BLaER1 (cell line): ENCODE data around the gene UCN.

Experiments
- H3K27ac ChIP-seq: shearing (Covaris generic); formaldehyde crosslinking; 2 replicates; pipeline ENCODE4 v1.8.1; 2022
- H3K27me3 ChIP-seq: shearing (Covaris generic); formaldehyde crosslinking; 2 replicates; pipeline ENCODE4 v1.8.1; 2022
- H3K36me3 ChIP-seq: shearing (Covaris generic); formaldehyde crosslinking; 2 replicates; pipeline ENCODE4 v1.8.1; 2022
- H3K4me1 ChIP-seq: shearing (Covaris generic); formaldehyde crosslinking; 2 replicates; pipeline ENCODE4 v1.8.1; 2022
- H3K4me2 ChIP-seq: shearing (Covaris generic); formaldehyde crosslinking; 2 replicates; pipeline ENCODE4 v1.8.1; 2022
- H3K4me3 ChIP-seq: shearing (Covaris generic); formaldehyde crosslinking; 2 replicates; pipeline ENCODE4 v1.8.1; 2022
- H3K9ac ChIP-seq: shearing (Covaris generic); formaldehyde crosslinking; 2 replicates; pipeline ENCODE4 v1.8.1; 2022
- H3K9me3 ChIP-seq: shearing (Covaris generic); formaldehyde crosslinking; 2 replicates; pipeline ENCODE4 v1.8.1; 2022
- H4K20me1 ChIP-seq: shearing (Covaris generic); formaldehyde crosslinking; 2 replicates; pipeline ENCODE4 v1.8.1; 2022
- Cebpa-rat ChIP-seq: shearing (Covaris generic); IDR thresholded peaks from 2 replicates; pipeline ENCODE4 v1.8.1; 2022

The UCN gene

DNA sequence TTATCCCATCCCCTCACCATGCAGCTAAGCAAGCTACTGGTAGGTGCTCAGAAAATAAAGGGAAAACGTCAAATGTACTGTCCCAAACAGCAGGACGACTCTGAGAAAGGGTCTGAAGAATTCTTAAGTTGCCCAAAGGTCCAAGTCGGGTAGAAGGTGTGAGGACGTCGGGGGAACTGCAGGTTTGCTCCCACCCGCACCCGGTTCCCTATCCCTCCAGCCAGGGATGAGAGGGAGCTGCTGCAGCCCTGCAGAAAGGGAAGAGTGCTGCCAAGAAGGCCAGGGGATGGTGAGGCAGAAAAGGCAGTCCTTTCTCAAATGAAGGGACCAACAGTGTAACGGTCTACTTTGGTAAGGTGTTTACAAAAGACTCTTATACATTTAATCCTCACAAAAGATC is 6.9 kb upstream of the UCN start:
- H3K4me2 ChIP-seq: no peak overlapping the region
- no peak overlapping the region for H3K9ac ChIP-seq
- peaks cover 12% of the 10 kb centered on the region; the same call in 1 of the 2 replicates for H4K20me1 ChIP-seq
- no peak for TF ChIP-seq Cebpa-rat
- no peak overlapping the region for H3K27ac ChIP-seq
- no peaks in the 10 kb centered on the region for H3K9me3 ChIP-seq
- H3K4me3 ChIP-seq: no peak overlapping the region
- no peaks in the 10 kb centered on the region for H3K4me1 ChIP-seq
- H3K27me3 ChIP-seq: no peaks in the 10 kb centered on the region
- peaks cover 74% of the 10 kb centered on the region for H3K36me3 ChIP-seq

DNA sequence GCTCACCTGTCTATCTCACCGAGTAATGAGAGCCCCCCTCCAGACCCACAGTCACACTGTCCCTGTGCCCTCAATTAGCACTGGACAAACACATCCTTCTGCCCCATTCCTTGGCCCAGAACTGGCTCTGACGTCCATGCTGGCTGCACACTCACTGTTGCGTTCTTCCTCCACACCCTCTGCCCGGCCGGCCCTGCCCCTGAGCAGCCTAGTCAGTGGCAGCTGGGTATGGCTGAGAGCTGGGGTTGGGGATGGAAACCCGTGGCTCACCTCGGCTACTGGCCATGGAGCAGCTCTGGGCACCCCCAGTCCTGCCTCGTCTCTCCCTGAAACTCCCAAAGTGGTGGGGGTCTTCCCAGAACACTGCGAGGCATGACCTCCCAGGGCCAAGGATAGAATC is 6.5 kb upstream of the UCN start:
- Histone ChIP-seq H3K9me3 (no peaks in the 10 kb centered on the region), H3K27ac (no peak overlapping the region), H4K20me1 (peaks cover 12% of the 10 kb centered on the region; the same call in 1 of the 2 replicates), H3K4me3 (no peak overlapping the region), H3K36me3 (peaks cover 78% of the 10 kb centered on the region), H3K9ac (no peak overlapping the region), H3K27me3 (no peaks in the 10 kb centered on the region), H3K4me1 (no peaks in the 10 kb centered on the region), H3K4me2 (no peak overlapping the region)
- no peak for TF ChIP-seq Cebpa-rat

- Histone ChIP-seq H4K20me1 (peaks cover 12% of the 10 kb centered on the region; the same call in 1 of the 2 replicates), H3K9ac (no peak overlapping the region), H3K4me3 (no peak overlapping the region), H3K27me3 (no peaks in the 10 kb centered on the region), H3K4me2 (no peak overlapping the region), H3K4me1 (no peaks in the 10 kb centered on the region), H3K27ac (no peak overlapping the region), H3K9me3 (no peaks in the 10 kb centered on the region), H3K36me3 (peaks cover 83% of the 10 kb centered on the region)
- no peak for TF ChIP-seq Cebpa-rat
Measured at GRCh38 chr2:27313882-27314645, 5.8 kb upstream of the UCN start.

GRCh38 chr2:27312152-27312551 is 3.9 kb upstream of the UCN start:
- no peaks in the 10 kb centered on the region for H3K4me1 ChIP-seq
- TF ChIP-seq Cebpa-rat: no peak
- H3K4me2 ChIP-seq: no peak overlapping the region
- H3K9ac ChIP-seq: no peak overlapping the region
- H3K9me3 ChIP-seq: no peaks in the 10 kb centered on the region
- peaks cover 87% of the 10 kb centered on the region for H3K36me3 ChIP-seq
- peaks cover 21% of the 10 kb centered on the region; the same call in 1 of the 2 replicates for H4K20me1 ChIP-seq
- H3K27me3 ChIP-seq: peaks cover 11% of the 10 kb centered on the region
- H3K27ac ChIP-seq: no peak overlapping the region
- no peak overlapping the region for H3K4me3 ChIP-seq

GRCh38 chr2:27309651-27310050 is 1.4 kb upstream of the UCN start:
- Histone ChIP-seq H3K27me3 (peaks cover 23% of the 10 kb centered on the region), H3K9ac (no peak overlapping the region), H4K20me1 (peaks cover 13% of the 10 kb centered on the region; the same call in 1 of the 2 replicates), H3K4me2 (no peak overlapping the region), H3K36me3 (peaks cover 62% of the 10 kb centered on the region), H3K4me1 (no peaks in the 10 kb centered on the region), H3K4me3 (no peak overlapping the region), H3K27ac (no peak overlapping the region), H3K9me3 (no peaks in the 10 kb centered on the region)
- no peak for TF ChIP-seq Cebpa-rat

DNA sequence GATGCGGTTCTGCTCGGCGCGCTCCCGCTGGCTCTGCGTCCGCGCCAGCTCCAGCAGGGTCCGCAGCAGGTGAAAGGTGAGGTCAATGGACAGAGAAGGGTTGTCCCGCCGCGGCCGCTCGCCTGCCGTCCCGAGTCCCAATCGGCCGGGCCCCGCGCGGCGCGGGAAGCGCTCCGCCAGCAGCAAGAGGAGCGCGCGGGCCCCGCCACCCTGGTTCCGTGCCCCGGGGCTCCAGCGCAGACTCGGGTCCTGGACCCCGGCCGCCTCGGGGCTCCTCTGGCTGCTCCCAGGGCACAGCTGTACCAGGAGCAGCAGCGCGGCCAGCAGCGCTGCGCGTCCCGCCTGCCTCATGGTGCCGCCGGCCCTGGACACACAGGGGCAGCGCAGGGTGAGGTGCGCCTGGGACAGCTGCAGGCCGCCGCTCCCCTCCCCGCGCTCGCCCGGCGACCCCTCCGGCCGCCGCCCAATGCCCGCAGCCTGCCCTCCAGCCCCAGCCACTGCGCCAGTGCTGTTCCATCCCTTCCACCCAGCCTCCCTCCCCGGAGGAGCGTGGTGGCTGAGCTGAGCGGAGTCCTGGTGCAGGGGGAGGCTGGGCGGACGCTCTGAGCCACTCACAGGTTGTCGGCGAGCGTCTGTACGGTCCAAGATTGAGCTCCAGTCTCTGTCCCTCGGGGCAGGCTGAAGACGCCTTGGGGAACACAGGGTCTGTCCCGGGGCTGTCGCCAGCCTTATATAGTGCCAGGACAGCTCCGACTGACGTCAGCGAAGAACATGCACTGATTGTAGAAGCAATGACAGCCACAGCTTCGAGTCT is 493 bp downstream of the UCN start:
- Histone ChIP-seq H3K9ac (no peak overlapping the region), H3K4me3 (no peak overlapping the region), H3K4me1 (peaks cover 12% of the 10 kb centered on the region), H4K20me1 (peaks cover 13% of the 10 kb centered on the region; the same call in 1 of the 2 replicates), H3K9me3 (no peaks in the 10 kb centered on the region), H3K27ac (no peak overlapping the region), H3K4me2 (no peak overlapping the region), H3K36me3 (peaks cover 52% of the 10 kb centered on the region), H3K27me3 (peaks cover 23% of the 10 kb centered on the region)
- no peak for TF ChIP-seq Cebpa-rat

DNA sequence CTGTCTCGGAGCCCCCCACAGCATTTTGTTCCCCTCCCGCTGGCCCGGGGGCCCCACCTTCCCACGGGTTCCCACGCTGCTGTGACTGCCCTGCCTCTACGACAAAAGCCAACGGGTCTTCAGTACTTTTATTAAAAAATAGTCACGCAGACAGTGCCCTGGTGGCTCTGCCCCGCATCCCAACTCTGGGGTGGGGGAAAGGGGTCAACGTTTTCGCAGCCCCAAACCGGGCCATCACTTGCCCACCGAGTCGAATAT is 1.0 kb downstream of the UCN start:
- H4K20me1 ChIP-seq: peaks cover 13% of the 10 kb centered on the region; the same call in 1 of the 2 replicates
- no peak overlapping the region for H3K4me2 ChIP-seq
- H3K9me3 ChIP-seq: no peaks in the 10 kb centered on the region
- peaks cover 13% of the 10 kb centered on the region for H3K4me1 ChIP-seq
- no peak overlapping the region for H3K27ac ChIP-seq
- no peak overlapping the region for H3K4me3 ChIP-seq
- no peak for TF ChIP-seq Cebpa-rat
- H3K36me3 ChIP-seq: peaks cover 46% of the 10 kb centered on the region
- no peak overlapping the region for H3K9ac ChIP-seq
- H3K27me3 ChIP-seq: peaks cover 23% of the 10 kb centered on the region

GRCh38 chr2:27306573-27307286 is 1.5 kb downstream of the UCN start:
- Histone ChIP-seq H3K9me3 (no peaks in the 10 kb centered on the region), H3K4me3 (no peak overlapping the region), H3K4me2 (no peak overlapping the region), H3K36me3 (peaks cover 42% of the 10 kb centered on the region), H3K27me3 (peaks cover 23% of the 10 kb centered on the region), H3K4me1 (peaks cover 13% of the 10 kb centered on the region), H3K27ac (no peak overlapping the region), H3K9ac (no peak overlapping the region), H4K20me1 (peaks cover 13% of the 10 kb centered on the region; the same call in 1 of the 2 replicates)
- TF ChIP-seq Cebpa-rat: no peak

- no peaks in the 10 kb centered on the region for H3K9me3 ChIP-seq
- no peak overlapping the region for H3K4me2 ChIP-seq
- H3K27me3 ChIP-seq: peaks cover 23% of the 10 kb centered on the region
- H3K36me3 ChIP-seq: peaks cover 36% of the 10 kb centered on the region
- H3K4me1 ChIP-seq: peaks cover 13% of the 10 kb centered on the region
- no peak overlapping the region for H3K9ac ChIP-seq
- H3K4me3 ChIP-seq: no peak overlapping the region
- H3K27ac ChIP-seq: no peak overlapping the region
- peaks cover 13% of the 10 kb centered on the region; the same call in 1 of the 2 replicates for H4K20me1 ChIP-seq
- no peak for TF ChIP-seq Cebpa-rat
Measured at GRCh38 chr2:27306136-27306535, 2.1 kb downstream of the UCN start.
